Stimulated activated CD8-positive, alpha-beta memory T cell treated with anti-CD3 and anti-CD28 coated beads, Interleukin-4, amount 100 ng/mL, for 1 hour (primary cell): ENCODE measurements around the gene CLPTM1L.
"Not testable (repeated sequence)": the region's sequence is repeated elsewhere in the genome, so short reads cannot be mapped to it uniquely, and the experiment has no call there.

Experiments used
- DNase-seq, 2 donors: peaks; one replicate each; pipeline ENCODE4 v3.0.0-alpha.2; 2020; ENCODE audit warnings: low read depth in 2 of 2, low spot score in 1 of 2

CLPTM1L gene

GRCh38 chr5:1380910-1381309, 36.0 kb upstream of the CLPTM1L start:
- DNase-seq, result no peak

GRCh38 chr5:1380011-1380817, 35.3 kb upstream of the CLPTM1L start:
- DNase-seq, result peak; percentile 17 to 20

GRCh38 chr5:1378866-1379659, 34.2 kb upstream of the CLPTM1L start:
- no peak for DNase-seq

GRCh38 chr5:1378096-1378495, 33.2 kb upstream of the CLPTM1L start:
- no peak for DNase-seq

GRCh38 chr5:1376981-1377380, 32.1 kb upstream of the CLPTM1L start:
- no peak for DNase-seq

GRCh38 chr5:1375871-1376810, 31.2 kb upstream of the CLPTM1L start:
- DNase-seq, result no peak

- no peak for DNase-seq
Measured at GRCh38 chr5:1374679-1375055, 29.8 kb upstream of the CLPTM1L start.

- DNase-seq, result peak in 1 of 2 donors; percentile 8
Measured at GRCh38 chr5:1374030-1374678, 29.3 kb upstream of the CLPTM1L start.

- DNase-seq, result not testable (repeated sequence)
Measured at GRCh38 chr5:1371972-1372342, 27.1 kb upstream of the CLPTM1L start.

- DNase-seq, result no peak
Measured at GRCh38 chr5:1371218-1371971, 26.5 kb upstream of the CLPTM1L start.

GRCh38 chr5:1370006-1370405, 25.1 kb upstream of the CLPTM1L start:
- DNase-seq, result no peak

- no peak for DNase-seq
Measured at GRCh38 chr5:1368756-1369155, 23.9 kb upstream of the CLPTM1L start.

GRCh38 chr5:1368236-1368635, 23.3 kb upstream of the CLPTM1L start:
- DNase-seq, result no peak

GRCh38 chr5:1367149-1367548, 22.2 kb upstream of the CLPTM1L start:
- DNase-seq, result no peak

GRCh38 chr5:1366514-1366913, 21.6 kb upstream of the CLPTM1L start:
- DNase-seq, result no peak

- no peak for DNase-seq
Measured at GRCh38 chr5:1364211-1364610, 19.3 kb upstream of the CLPTM1L start.

GRCh38 chr5:1363581-1363980, 18.7 kb upstream of the CLPTM1L start:
- no peak for DNase-seq

GRCh38 chr5:1363160-1363559, 18.3 kb upstream of the CLPTM1L start:
- no peak for DNase-seq

GRCh38 chr5:1362242-1363015, 17.5 kb upstream of the CLPTM1L start:
- DNase-seq, result no peak
